Measurements from ENCODE around the gene PTPRG.

Gene PTPRG

GRCh38 chr3:61618871-61619270, 57.5 kb downstream of the PTPRG start:
- no peak for DNase-seq (ENCODE audit: low read depth)

GRCh38 chr3:61620073-61620472, 58.7 kb downstream of the PTPRG start:
- DNase-seq (ENCODE audit: low read depth), result no peak

- no peak for DNase-seq (ENCODE audit: low read depth)
These were observed 62.9 kb downstream of the PTPRG start for GRCh38 chr3:61624300-61624699.

- DNase-seq (ENCODE audit: low read depth), result no peak
These were observed 64.1 kb downstream of the PTPRG start for GRCh38 chr3:61625429-61625828.

- DNase-seq (ENCODE audit: low read depth), result no peak
These were observed 65.1 kb downstream of the PTPRG start for GRCh38 chr3:61626484-61626883.

- DNase-seq (ENCODE audit: low read depth), result no peak
These were observed 66.4 kb downstream of the PTPRG start for GRCh38 chr3:61627768-61628185.

- DNase-seq (ENCODE audit: low read depth), result no peak
These were observed 67.3 kb downstream of the PTPRG start for GRCh38 chr3:61628636-61629035.

- no peak for DNase-seq (ENCODE audit: low read depth)
These were observed 68.1 kb downstream of the PTPRG start for GRCh38 chr3:61629442-61629841.

- no peak for DNase-seq (ENCODE audit: low read depth)
These were observed 69.9 kb downstream of the PTPRG start for GRCh38 chr3:61631108-61631769.

- DNase-seq (ENCODE audit: low read depth), result no peak
These were observed 71.3 kb downstream of the PTPRG start for GRCh38 chr3:61632568-61633175.

- DNase-seq (ENCODE audit: low read depth), result no peak
These were observed 73.3 kb downstream of the PTPRG start for GRCh38 chr3:61634678-61635077.

- DNase-seq (ENCODE audit: low read depth), result no peak
These were observed 76.0 kb downstream of the PTPRG start for GRCh38 chr3:61637088-61638051.

GRCh38 chr3:61638741-61639140, 77.4 kb downstream of the PTPRG start:
- DNase-seq (ENCODE audit: low read depth), result no peak

GRCh38 chr3:61639991-61640390, 78.6 kb downstream of the PTPRG start:
- no peak for DNase-seq (ENCODE audit: low read depth)

- DNase-seq (ENCODE audit: low read depth), result no peak
These were observed 83.8 kb downstream of the PTPRG start for GRCh38 chr3:61645148-61645547.

- DNase-seq (ENCODE audit: low read depth), result no peak
These were observed 85.0 kb downstream of the PTPRG start for GRCh38 chr3:61646360-61646759.

- DNase-seq (ENCODE audit: low read depth), result no peak
These were observed 85.6 kb downstream of the PTPRG start for GRCh38 chr3:61646851-61647525.

- no peak for DNase-seq (ENCODE audit: low read depth)
These were observed 87.1 kb downstream of the PTPRG start for GRCh38 chr3:61648481-61648880.

- no peak for DNase-seq (ENCODE audit: low read depth)
These were observed 88.2 kb downstream of the PTPRG start for GRCh38 chr3:61649381-61650170.

- DNase-seq (ENCODE audit: low read depth), result no peak
These were observed 88.9 kb downstream of the PTPRG start for GRCh38 chr3:61650276-61650675.

GRCh38 chr3:61650719-61651410, 89.5 kb downstream of the PTPRG start:
- DNase-seq (ENCODE audit: low read depth), result no peak
